ENCODE results near the gene SCARF2.
"Not testable (repeated sequence)": the region's sequence is repeated elsewhere in the genome, so short reads cannot be mapped to it uniquely, and the experiment has no call there.

DNA sequence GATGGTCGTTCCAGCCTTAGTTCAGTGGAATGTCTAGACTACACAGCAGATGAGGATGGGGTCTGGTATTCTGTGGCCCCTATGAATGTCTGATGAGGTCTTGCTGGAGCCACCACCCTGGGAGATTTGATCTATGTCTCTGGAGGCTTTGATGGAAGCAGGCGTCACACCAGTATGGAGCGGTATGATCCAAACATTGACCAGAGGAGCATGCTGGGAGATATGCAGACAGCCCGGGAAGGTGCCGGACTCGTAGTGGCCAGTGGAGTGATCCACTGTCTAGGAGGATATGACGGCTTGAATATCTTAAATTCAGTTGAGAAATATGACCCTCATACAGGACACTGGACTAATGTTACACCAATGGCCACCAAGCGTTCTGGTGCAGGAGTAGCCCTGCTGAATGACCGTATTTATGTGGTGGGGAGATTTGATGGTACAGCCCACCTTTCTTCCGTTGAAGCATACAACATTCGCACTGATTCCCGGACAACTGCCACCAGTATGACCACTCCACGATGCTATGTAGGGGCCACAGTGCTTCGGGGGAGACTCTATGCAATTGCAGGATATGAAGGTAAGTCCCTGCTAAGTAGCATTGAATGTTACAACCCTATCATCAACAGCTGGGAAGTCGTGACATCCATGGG is 13.6 kb upstream of the SCARF2 start:
- TF ChIP-seq, protein P1, sequence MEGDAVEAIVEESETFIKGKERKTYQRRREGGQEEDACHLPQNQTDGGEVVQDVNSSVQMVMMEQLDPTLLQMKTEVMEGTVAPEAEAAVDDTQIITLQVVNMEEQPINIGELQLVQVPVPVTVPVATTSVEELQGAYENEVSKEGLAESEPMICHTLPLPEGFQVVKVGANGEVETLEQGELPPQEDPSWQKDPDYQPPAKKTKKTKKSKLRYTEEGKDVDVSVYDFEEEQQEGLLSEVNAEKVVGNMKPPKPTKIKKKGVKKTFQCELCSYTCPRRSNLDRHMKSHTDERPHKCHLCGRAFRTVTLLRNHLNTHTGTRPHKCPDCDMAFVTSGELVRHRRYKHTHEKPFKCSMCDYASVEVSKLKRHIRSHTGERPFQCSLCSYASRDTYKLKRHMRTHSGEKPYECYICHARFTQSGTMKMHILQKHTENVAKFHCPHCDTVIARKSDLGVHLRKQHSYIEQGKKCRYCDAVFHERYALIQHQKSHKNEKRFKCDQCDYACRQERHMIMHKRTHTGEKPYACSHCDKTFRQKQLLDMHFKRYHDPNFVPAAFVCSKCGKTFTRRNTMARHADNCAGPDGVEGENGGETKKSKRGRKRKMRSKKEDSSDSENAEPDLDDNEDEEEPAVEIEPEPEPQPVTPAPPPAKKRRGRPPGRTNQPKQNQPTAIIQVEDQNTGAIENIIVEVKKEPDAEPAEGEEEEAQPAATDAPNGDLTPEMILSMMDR (IDR thresholded peaks at IDR 0.05 in 8 of 11, conservative IDR thresholded peaks at IDR 0.05 in 3 of 11), result not testable (repeated sequence)
- not testable (repeated sequence) for TF ChIP-seq POLR2A, POLR2AphosphoS5 (IDR thresholded peaks at IDR 0.05)

Data from spleen (tissue), 7 donors.